ENCODE measurements around the gene TMX4. TPM values are rescaled to one million over a fixed set of nuclear protein-coding genes. Genes with fewer than 3 reads are reported as not detected.

The TMX4 gene
- total and polyA plus RNA-seq, 3 donors from 2014 or later = 236 to 290 (median 236) TPM

DNA sequence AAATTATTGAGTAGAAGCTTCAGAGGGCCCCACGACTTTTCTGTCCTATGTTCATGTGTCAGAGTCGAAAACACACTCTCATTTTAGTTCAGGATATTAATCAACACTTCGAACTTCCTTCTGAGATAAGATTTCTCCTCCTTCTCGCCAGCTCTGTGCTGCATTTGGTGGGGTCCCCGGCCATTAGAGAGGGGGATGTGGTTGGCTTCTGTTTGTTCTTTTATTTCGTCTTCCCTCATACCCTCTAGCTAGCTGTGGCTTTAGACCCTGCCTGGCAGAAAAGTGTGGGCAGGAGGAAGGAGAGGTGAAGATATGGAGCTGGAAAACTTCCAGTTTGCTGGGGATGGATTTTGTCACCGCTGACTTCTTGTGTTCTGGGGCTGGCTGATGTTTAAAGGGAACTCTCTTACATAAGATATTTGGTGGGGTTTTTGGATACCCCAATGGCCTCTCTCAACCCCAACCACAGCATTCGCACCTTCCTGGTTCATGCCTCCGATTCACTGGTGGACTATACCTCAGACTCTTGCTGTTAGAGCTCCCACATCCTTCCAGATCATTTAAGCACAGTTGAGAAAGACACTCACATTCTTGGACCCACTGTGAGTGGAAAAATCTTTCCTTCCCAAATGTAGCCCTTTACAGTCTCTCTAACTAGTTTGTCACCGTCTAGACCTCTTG, 30.7 kb upstream of the TMX4 start:
- Histone ChIP-seq H3K9me3 (no peaks in the 10 kb centered on the region), H3K4me3 (no peak overlapping the region), H3K36me3 (ENCODE audit: low read depth, missing control alignments) (no peaks in the 10 kb centered on the region), H3K27me3 (no peaks in the 10 kb centered on the region), H3K4me1 (no peaks in the 10 kb centered on the region), H3K27ac (no peak overlapping the region)
- 79 to 81% methylated on average over 10 of the region's 10 CpGs for WGBS, 2 donors
- TF ChIP-seq POLR2A (IDR thresholded peaks at IDR 0.05) (no peak), CTCF (IDR thresholded peaks at IDR 0.05) (no peak)
- DNase-seq = no peak
- intact Hi-C loops (cut with DNase I; ENCODE audit: low total_unique reads) = no loop called here

- Histone ChIP-seq H3K4me1 (no peaks in the 10 kb centered on the region), H3K4me3 (no peak overlapping the region), H3K27me3 (no peaks in the 10 kb centered on the region), H3K27ac (no peak overlapping the region), H3K36me3 (ENCODE audit: low read depth, missing control alignments) (no peaks in the 10 kb centered on the region), H3K9me3 (no peaks in the 10 kb centered on the region)
- no peak for DNase-seq
- TF ChIP-seq POLR2A (IDR thresholded peaks at IDR 0.05) (no peak), CTCF (IDR thresholded peaks at IDR 0.05) (no peak)
- intact Hi-C loops (cut with DNase I; ENCODE audit: low total_unique reads) = loop anchor here (10.0 kb wide), 1 partner anchor 675 kb away; no protein-coding TSS in a partner anchor
- 78 to 98% methylated on average over 3 of the region's 3 CpGs for WGBS, 2 donors
Observed at GRCh38 chr20:8049310-8049709, 29.7 kb upstream of the TMX4 start.

- 86 to 91% methylated on average over 1 of the region's 1 CpG for WGBS, 2 donors
- no peaks in the 10 kb centered on the region for H3K4me1 ChIP-seq
- no peak overlapping the region for H3K4me3 ChIP-seq
- no peak for DNase-seq
- TF ChIP-seq POLR2A (IDR thresholded peaks at IDR 0.05) = no peak
- TF ChIP-seq CTCF (IDR thresholded peaks at IDR 0.05) = no peak
- H3K36me3 ChIP-seq (ENCODE audit: low read depth, missing control alignments) = no peaks in the 10 kb centered on the region
- intact Hi-C loops (cut with DNase I; ENCODE audit: low total_unique reads) = loop anchor here (10.0 kb wide), 1 partner anchor 679 kb away; no protein-coding TSS in a partner anchor
- H3K27ac ChIP-seq = no peak overlapping the region
- no peaks in the 10 kb centered on the region for H3K9me3 ChIP-seq
- no peaks in the 10 kb centered on the region for H3K27me3 ChIP-seq
Observed at GRCh38 chr20:8045946-8046345, 26.4 kb upstream of the TMX4 start.

DNA sequence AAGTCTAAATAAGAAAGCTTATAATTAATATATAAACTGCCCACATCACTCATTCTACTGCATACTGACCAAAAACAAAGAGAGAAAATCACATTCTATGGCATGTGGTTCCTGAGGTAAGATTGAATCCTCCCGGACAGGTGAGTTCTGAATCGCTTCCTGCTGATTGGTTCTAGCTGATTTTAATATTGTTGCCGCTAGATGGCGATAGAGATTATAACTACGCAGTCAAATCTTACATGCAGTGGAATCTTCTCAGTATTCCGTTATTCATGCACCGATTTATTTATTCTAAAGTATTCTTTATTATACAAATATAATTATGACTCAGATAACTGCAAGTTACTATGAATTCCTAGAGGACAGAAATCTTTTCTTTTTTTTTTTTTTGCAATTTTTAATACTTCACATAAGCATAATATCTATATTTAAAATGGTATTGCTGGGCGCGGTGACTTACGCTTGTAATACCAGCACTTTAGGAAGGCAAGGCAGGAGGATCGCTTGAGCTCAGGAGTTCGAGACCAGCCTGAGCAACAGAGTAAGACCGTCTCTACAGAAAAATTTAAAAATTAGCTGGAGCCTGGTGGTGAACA, 24.2 kb upstream of the TMX4 start:
- TF ChIP-seq POLR2A (IDR thresholded peaks at IDR 0.05) = no peak
- peak; percentile 42 to 87 (median 56) for TF ChIP-seq CTCF (IDR thresholded peaks at IDR 0.05)
- 25 to 29% methylated on average over 13 of the region's 13 CpGs for WGBS, 2 donors
- Histone ChIP-seq H3K4me1 (no peaks in the 10 kb centered on the region), H3K27ac (no peak overlapping the region), H3K4me3 (no peak overlapping the region), H3K27me3 (no peaks in the 10 kb centered on the region), H3K9me3 (no peaks in the 10 kb centered on the region), H3K36me3 (ENCODE audit: low read depth, missing control alignments) (no peaks in the 10 kb centered on the region)
- intact Hi-C loops (cut with DNase I; ENCODE audit: low total_unique reads) = loop anchor here (10.0 kb wide), 1 partner anchor 681 kb away; no protein-coding TSS in a partner anchor
- no peak for DNase-seq

Measured in testis (tissue), 3 donors.